Measurements from ENCODE around the gene POU2AF2.
"Not testable (repeated sequence)": the region's sequence is repeated elsewhere in the genome, so short reads cannot be mapped to it uniquely, and the experiment has no call there.

Gene POU2AF2

GRCh38 chr11:111305876-111306275, 60.4 kb downstream of the POU2AF2 start:
- H3K27me3 ChIP-seq (ENCODE audit: control insufficient read depth, insufficient read depth, low read length) = peaks cover 83% of the 10 kb centered on the region
- no peaks in the 10 kb centered on the region for H3K4me1 ChIP-seq (ENCODE audit: control insufficient read depth, insufficient read depth, low read length)
- H3K9ac ChIP-seq (ENCODE audit: low read depth, low read length) = no peak overlapping the region
- no peaks in the 10 kb centered on the region for H3K9me3 ChIP-seq (replicated peaks; ENCODE audit: low read length)
- H3K4me2 ChIP-seq (ENCODE audit: low read length) = no peak overlapping the region
- H3K36me3 ChIP-seq (ENCODE audit: insufficient read depth, low read length) = no peaks in the 10 kb centered on the region
- H3K4me3 ChIP-seq (ENCODE audit: low read length) = no peak overlapping the region

DNA sequence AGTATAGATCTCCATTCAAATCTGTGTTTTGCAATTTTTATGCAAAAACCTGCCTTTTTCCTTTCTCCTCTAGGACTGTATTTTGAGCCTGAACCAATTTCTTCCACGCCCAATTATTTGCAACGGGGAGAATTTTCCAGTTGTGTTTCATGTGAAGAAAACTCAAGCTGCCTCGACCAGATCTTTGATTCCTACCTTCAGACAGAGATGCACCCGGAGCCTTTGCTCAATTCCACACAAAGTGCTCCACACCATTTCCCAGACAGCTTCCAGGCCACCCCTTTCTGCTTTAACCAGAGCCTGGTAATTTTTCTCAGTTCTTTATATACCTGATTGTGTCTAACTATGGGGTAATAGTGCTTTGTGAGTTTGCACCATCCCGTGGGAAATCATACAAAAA, 60.8 kb downstream of the POU2AF2 start:
- Histone ChIP-seq H3K36me3 (ENCODE audit: insufficient read depth, low read length) (no peaks in the 10 kb centered on the region), H3K4me1 (ENCODE audit: control insufficient read depth, insufficient read depth, low read length) (no peaks in the 10 kb centered on the region), H3K9ac (ENCODE audit: low read depth, low read length) (no peak overlapping the region), H3K4me2 (ENCODE audit: low read length) (no peak overlapping the region), H3K4me3 (ENCODE audit: low read length) (no peak overlapping the region), H3K9me3 (replicated peaks; ENCODE audit: low read length) (no peaks in the 10 kb centered on the region), H3K27me3 (ENCODE audit: control insufficient read depth, insufficient read depth, low read length) (peaks cover 79% of the 10 kb centered on the region)

DNA sequence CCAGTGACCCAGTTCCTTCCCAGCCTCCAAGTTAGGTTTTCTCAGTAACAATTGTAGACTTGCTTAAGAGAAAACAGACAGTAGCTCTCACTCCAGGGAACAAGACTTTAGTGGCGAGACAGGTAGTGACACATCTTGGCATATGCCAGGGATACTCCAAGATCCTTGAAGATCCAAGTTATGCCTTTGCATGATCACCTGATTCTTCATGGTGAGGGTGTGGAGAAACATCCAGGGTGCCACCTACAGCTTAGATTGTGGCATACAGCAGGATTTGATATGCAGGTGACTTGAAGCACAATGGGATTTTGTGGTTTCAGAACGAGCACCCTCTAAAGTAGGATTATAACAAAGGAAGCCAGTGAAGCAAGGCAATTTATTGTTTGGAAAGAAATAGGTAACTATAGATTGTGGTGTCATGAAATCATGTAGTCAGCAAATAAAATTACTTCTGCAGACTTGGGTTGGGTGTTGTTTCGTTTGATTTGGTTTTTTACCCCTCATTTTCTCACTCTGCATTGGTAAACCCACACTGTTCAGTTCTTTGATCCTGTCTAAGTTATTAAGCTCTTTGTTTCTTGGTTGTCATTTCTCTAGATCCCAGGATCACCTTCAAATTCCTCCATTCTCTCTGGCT, 62.1 kb downstream of the POU2AF2 start:
- H3K9me3 ChIP-seq (replicated peaks; ENCODE audit: low read length) = no peaks in the 10 kb centered on the region
- no peaks in the 10 kb centered on the region for H3K36me3 ChIP-seq (ENCODE audit: insufficient read depth, low read length)
- H3K4me1 ChIP-seq (ENCODE audit: control insufficient read depth, insufficient read depth, low read length) = no peaks in the 10 kb centered on the region
- no peak overlapping the region for H3K4me3 ChIP-seq (ENCODE audit: low read length)
- peaks cover 71% of the 10 kb centered on the region for H3K27me3 ChIP-seq (ENCODE audit: control insufficient read depth, insufficient read depth, low read length)
- no peak overlapping the region for H3K9ac ChIP-seq (ENCODE audit: low read depth, low read length)
- no peak overlapping the region for H3K4me2 ChIP-seq (ENCODE audit: low read length)

DNA sequence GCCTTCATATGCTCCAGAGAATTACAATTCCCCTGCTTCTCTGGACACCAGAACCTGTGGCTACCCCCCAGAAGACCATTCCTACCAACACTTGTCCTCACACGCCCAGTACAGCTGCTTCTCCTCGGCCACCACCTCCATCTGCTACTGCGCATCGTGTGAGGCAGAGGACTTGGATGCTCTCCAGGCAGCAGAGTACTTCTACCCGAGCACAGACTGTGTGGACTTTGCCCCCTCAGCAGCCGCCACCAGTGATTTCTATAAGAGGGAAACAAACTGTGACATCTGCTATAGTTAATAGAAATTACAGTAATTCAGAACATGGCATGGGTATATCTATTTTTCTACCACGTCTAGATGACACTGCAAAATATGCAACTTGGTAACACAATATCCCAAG, 62.6 kb downstream of the POU2AF2 start:
- H3K27me3 ChIP-seq (ENCODE audit: control insufficient read depth, insufficient read depth, low read length) = peaks cover 68% of the 10 kb centered on the region

GRCh38 chr11:111309215-111309915, 63.8 kb downstream of the POU2AF2 start:
- H3K4me3 ChIP-seq (ENCODE audit: low read length) = no peak overlapping the region
- peaks cover 63% of the 10 kb centered on the region for H3K27me3 ChIP-seq (ENCODE audit: control insufficient read depth, insufficient read depth, low read length)
- H3K9ac ChIP-seq (ENCODE audit: low read depth, low read length) = no peak overlapping the region
- no peak overlapping the region for H3K4me2 ChIP-seq (ENCODE audit: low read length)
- H3K36me3 ChIP-seq (ENCODE audit: insufficient read depth, low read length) = no peaks in the 10 kb centered on the region
- no peaks in the 10 kb centered on the region for H3K4me1 ChIP-seq (ENCODE audit: control insufficient read depth, insufficient read depth, low read length)
- no peaks in the 10 kb centered on the region for H3K9me3 ChIP-seq (replicated peaks; ENCODE audit: low read length)

More for the DNA sequence above, 62.6 kb downstream of the POU2AF2 start:
- Histone ChIP-seq H3K4me1 (ENCODE audit: control insufficient read depth, insufficient read depth, low read length) (no peaks in the 10 kb centered on the region), H3K4me2 (ENCODE audit: low read length) (no peak overlapping the region), H3K9me3 (replicated peaks; ENCODE audit: low read length) (no peaks in the 10 kb centered on the region), H3K36me3 (ENCODE audit: insufficient read depth, low read length) (no peaks in the 10 kb centered on the region), H3K9ac (ENCODE audit: low read depth, low read length) (no peak overlapping the region), H3K4me3 (ENCODE audit: low read length) (no peak overlapping the region)

DNA sequence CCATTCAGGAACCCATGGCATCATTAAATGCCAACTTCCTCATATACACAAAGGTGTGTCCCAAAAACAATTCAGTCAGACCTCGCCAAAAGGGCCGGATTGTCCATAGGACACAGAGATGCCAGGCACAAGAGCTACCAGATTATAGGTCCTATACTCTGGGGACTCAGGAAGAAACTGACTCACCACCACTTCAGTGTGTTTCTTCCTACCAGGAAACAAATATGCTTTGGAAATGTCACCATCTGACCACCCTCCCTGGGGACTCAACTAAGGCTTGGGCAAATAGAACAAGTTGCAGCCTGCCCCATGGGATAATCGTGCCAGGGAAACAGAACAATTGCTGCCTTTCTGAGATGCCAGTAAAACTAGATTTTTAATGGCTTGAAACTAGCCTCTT, 64.6 kb downstream of the POU2AF2 start:
- Histone ChIP-seq H3K4me3 (ENCODE audit: low read length) (no peak overlapping the region), H3K4me1 (ENCODE audit: control insufficient read depth, insufficient read depth, low read length) (no peaks in the 10 kb centered on the region), H3K27me3 (ENCODE audit: control insufficient read depth, insufficient read depth, low read length) (peaks cover 59% of the 10 kb centered on the region), H3K4me2 (ENCODE audit: low read length) (no peak overlapping the region), H3K9me3 (replicated peaks; ENCODE audit: low read length) (no peaks in the 10 kb centered on the region), H3K9ac (ENCODE audit: low read depth, low read length) (no peak overlapping the region), H3K36me3 (ENCODE audit: insufficient read depth, low read length) (no peaks in the 10 kb centered on the region)

- no peak overlapping the region for H3K4me2 ChIP-seq (ENCODE audit: low read length)
- no peaks in the 10 kb centered on the region for H3K36me3 ChIP-seq (ENCODE audit: insufficient read depth, low read length)
- H3K9ac ChIP-seq (ENCODE audit: low read depth, low read length) = no peak overlapping the region
- peaks cover 58% of the 10 kb centered on the region for H3K27me3 ChIP-seq (ENCODE audit: control insufficient read depth, insufficient read depth, low read length)
- H3K4me1 ChIP-seq (ENCODE audit: control insufficient read depth, insufficient read depth, low read length) = no peaks in the 10 kb centered on the region
- no peaks in the 10 kb centered on the region for H3K9me3 ChIP-seq (replicated peaks; ENCODE audit: low read length)
- no peak overlapping the region for H3K4me3 ChIP-seq (ENCODE audit: low read length)
These were observed 65.2 kb downstream of the POU2AF2 start for GRCh38 chr11:111310723-111311122.

DNA sequence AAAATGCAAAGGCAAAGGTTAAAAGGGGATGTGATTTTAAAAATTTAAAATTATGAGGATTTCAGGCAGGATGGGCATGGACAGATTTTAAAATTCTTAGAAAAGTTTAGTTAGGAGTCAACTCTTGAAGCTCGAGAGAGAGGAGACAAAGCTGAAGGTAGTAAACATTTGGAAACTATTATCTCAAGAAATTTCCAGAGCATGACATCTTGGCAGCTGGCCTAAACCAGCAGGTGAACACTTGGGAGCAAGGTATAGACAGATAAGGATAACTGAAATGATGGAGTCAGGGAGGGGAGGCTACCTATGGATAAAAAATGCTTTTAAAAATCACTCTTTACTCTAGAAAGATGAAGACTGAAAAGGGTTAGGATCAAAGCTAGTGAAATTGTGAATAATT, 66.6 kb downstream of the POU2AF2 start:
- Histone ChIP-seq H3K9me3 (replicated peaks; ENCODE audit: low read length) (no peaks in the 10 kb centered on the region), H3K4me1 (ENCODE audit: control insufficient read depth, insufficient read depth, low read length) (no peaks in the 10 kb centered on the region), H3K36me3 (ENCODE audit: insufficient read depth, low read length) (no peaks in the 10 kb centered on the region), H3K27me3 (ENCODE audit: control insufficient read depth, insufficient read depth, low read length) (peaks cover 44% of the 10 kb centered on the region), H3K9ac (ENCODE audit: low read depth, low read length) (no peak overlapping the region), H3K4me2 (ENCODE audit: low read length) (no peak overlapping the region), H3K4me3 (ENCODE audit: low read length) (no peak overlapping the region)

- no peaks in the 10 kb centered on the region for H3K4me1 ChIP-seq (ENCODE audit: control insufficient read depth, insufficient read depth, low read length)
- no peak overlapping the region for H3K4me3 ChIP-seq (ENCODE audit: low read length)
- H3K36me3 ChIP-seq (ENCODE audit: insufficient read depth, low read length) = no peaks in the 10 kb centered on the region
- H3K9me3 ChIP-seq (replicated peaks; ENCODE audit: low read length) = no peaks in the 10 kb centered on the region
- H3K4me2 ChIP-seq (ENCODE audit: low read length) = no peak overlapping the region
- no peak overlapping the region for H3K9ac ChIP-seq (ENCODE audit: low read depth, low read length)
- peaks cover 57% of the 10 kb centered on the region for H3K27me3 ChIP-seq (ENCODE audit: control insufficient read depth, insufficient read depth, low read length)
These were observed 73.8 kb downstream of the POU2AF2 start for GRCh38 chr11:111319296-111319695.

DNA sequence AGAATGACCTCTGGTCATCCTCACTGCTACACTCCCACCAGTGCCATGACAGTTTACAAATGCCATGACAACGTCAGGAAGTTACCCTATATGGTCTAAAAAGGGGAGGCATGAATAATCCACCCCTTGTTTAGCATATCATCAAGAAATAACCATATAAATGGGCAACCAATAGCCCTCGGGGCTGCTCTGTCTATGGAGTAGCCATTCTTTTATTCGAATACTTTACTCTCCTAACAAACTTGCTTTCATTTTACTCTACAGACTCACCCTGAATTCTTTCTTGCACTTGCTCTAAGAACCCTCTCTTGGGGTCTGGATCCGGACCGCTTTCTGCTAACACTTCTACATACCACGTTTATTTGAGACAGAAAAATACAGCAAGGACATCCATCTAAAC, 74.7 kb downstream of the POU2AF2 start:
- H3K4me3 ChIP-seq (ENCODE audit: low read length); H3K36me3 ChIP-seq (ENCODE audit: insufficient read depth, low read length); H3K9me3 ChIP-seq (replicated peaks; ENCODE audit: low read length); H3K9ac ChIP-seq (ENCODE audit: low read depth, low read length); H3K4me1 ChIP-seq (ENCODE audit: control insufficient read depth, insufficient read depth, low read length); H3K4me2 ChIP-seq (ENCODE audit: low read length): not testable (repeated sequence)
- H3K27me3 ChIP-seq (ENCODE audit: control insufficient read depth, insufficient read depth, low read length) = peaks cover 64% of the 10 kb centered on the region

GRCh38 chr11:111320728-111321568, 75.4 kb downstream of the POU2AF2 start:
- Histone ChIP-seq H3K9me3 (replicated peaks; ENCODE audit: low read length) (no peaks in the 10 kb centered on the region), H3K27me3 (ENCODE audit: control insufficient read depth, insufficient read depth, low read length) (peaks cover 66% of the 10 kb centered on the region), H3K36me3 (ENCODE audit: insufficient read depth, low read length) (no peaks in the 10 kb centered on the region), H3K4me1 (ENCODE audit: control insufficient read depth, insufficient read depth, low read length) (no peaks in the 10 kb centered on the region), H3K4me3 (ENCODE audit: low read length) (no peak overlapping the region), H3K9ac (ENCODE audit: low read depth, low read length) (no peak overlapping the region), H3K4me2 (ENCODE audit: low read length) (no peak overlapping the region)

Data from skeletal muscle satellite cell (primary cell).